GM12872 (cell line): ENCODE data around the gene TMEM79.
A peak's percentile ranks its signal among the peaks of the same experiment; 100 is the strongest.

Source experiments
- CTCF ChIP-seq: IDR thresholded peaks from 3 replicates; pipeline ENCODE4 v1.5.1; 2011; ENCODE audit warnings: low read depth, mild to moderate bottlenecking, low read length, moderate library complexity; ENCODE audit not compliant: insufficient read depth

Gene TMEM79

DNA sequence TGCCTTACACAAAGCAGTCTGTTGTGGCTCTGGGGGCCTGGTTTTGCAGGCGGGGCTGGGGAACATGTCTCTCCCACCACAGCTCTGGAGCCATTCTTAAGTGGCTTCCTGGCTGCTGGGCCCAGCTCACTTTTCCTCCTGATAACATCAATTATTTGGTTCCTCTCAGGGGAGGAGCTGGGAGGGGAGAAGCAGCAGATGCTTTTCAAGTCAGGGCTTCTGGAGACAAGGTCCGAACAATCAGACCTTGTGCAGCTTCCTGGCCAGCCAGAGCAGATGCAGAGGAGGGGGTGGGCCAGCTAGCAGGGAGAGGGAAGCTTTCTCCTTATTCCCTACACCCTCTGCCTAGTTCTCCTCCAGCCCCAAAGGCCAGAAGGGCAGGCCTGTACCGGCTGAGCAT is 32.6 kb upstream of the TMEM79 start:
- TF ChIP-seq CTCF: no peak

DNA sequence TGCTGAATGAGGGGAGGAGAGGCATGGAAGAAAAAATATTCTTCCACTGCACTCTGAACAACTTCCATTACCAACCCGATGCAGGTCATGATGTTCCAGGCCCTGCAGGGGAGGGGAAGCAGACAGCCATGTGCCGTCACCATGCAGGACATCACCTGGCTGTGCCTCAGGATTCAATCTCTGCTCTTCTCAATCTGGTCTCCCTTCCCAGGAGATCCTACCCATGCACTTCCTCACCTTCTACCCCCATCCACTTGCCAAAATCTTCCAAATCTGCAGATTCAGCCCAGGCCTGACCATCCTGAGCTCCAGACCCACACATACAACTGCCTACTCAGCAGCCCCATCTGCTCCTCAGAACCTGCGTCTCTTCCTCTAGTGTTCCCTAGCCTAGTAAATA is 30.5 kb upstream of the TMEM79 start:
- TF ChIP-seq CTCF: no peak

- no peak for TF ChIP-seq CTCF
Measured at GRCh38 chr1:156257711-156258110, 26.4 kb upstream of the TMEM79 start.

GRCh38 chr1:156258859-156259258 is 25.3 kb upstream of the TMEM79 start:
- no peak for TF ChIP-seq CTCF

DNA sequence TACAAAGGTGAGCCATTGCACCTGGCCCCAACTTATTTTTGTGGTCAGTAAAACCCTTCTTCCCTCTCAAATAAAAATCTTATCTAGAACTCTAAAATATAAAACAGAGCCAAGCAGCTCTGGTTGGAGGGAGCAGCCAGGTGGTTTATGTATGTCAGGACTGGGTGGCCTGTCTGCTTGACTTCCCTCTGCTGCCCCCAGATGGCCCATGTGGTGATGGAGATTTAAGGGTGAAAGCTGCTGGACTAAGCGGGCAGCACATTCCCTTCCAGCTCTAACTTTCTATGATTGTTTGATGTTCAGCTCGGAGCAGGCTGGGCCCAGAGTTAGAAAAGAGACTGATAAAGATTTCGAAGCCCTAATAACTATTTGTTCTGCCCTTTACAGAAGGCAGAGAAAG is 24.3 kb upstream of the TMEM79 start:
- 0 out of 3 replicates have a peak, but pooled peaks have one; percentile 22 for TF ChIP-seq CTCF

DNA sequence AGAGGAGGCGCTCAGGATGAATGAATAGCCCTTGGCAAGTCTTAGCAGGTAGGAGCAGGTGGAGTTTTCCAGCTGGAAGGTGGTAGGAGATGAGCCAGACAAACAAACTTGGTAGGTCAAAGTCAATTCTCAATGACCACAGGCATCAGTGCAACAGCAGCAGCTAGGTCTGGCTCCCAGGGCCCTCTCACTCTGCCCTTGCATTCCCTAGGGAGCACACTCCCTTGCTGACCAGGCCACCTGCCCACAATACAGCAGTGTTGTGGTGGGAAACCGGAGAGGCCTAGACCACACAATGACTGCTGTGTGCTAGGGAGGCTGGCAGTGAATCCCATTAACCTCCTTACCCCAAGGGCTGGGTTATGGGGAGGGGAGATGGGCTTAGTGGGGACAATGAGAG is 23.2 kb upstream of the TMEM79 start:
- no peak for TF ChIP-seq CTCF

DNA sequence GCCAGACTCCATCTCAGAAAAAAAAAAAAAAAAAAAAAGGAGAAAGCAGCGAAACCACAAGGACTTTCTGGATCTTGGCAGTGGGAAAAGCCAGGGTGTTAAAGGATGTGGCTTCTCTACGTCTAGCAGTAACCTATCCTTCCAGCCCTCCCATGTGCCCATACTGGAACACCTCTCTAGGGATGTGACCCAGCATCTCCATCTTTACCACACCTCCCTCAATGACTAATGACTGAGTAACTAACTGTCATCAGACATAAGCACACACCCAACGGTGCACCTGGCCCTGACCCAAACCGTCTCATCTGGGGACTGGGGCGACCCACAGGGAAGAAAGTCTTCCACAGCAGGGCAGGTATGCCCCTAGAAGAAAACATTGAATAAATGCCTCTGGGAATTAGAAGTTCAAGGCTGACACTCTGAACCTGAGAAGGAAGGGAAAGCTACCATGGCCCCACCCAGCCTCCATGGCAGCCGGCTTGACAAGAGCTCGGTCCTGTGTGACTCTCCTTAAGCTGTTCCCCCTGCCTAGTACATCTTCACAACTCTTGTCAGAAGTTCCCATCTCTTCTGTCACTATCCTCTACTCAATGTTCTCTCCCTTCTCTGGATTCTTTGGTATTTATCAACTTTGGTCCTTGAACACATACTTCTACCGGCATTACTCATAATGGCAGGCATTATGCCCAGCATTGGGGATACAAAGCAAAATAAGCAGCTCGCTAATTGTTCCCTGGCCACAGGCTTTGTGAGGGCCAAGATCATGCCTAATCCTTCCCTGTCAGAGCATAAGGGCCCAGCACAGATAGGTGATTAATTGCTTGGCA is 21.5 kb upstream of the TMEM79 start:
- no peak for TF ChIP-seq CTCF
